D721Med (cell line): Measurements from ENCODE around the gene DHRS3.

Experiments used
- DNase-seq: peaks from one replicate; pipeline ENCODE4 v3.0.0; 2011; ENCODE audit warnings: low spot score; ENCODE audit not compliant: insufficient read length
- FAIRE-seq: peaks from 2 replicates; lab custom pipeline; 2011; peaks lifted over from hg19 to GRCh38; lab: Jason Lieb, UNC
- TF ChIP-seq, protein P1 (sequence below): IDR thresholded peaks from 2 replicates; pipeline ENCODE4 v1.5.1; 2012; ENCODE audit warnings: mild to moderate bottlenecking, control low read depth; ENCODE audit not compliant: insufficient read depth; ENCODE audit errors: missing control alignments

The DHRS3 gene

DNA sequence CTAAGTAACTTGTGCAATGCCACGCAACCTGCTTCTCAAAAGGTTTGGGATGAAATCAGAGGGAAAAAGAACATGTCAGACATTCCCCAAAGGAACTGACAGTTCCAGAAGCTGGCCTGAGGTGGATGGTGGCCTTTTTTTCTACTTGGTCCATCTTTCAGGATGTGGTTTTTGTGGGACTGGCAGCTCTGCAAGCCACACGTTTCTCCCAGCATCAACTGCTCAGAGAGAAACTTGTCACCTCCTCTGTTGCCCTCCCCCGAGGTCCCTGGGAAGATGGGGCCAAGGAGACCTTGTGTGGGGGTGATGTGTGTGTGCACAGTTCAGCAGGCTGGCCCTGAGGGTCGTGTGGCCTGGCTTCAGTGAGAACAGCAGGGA, 2.5 kb upstream of the DHRS3 start:
- no peak for DNase-seq
- no peak for FAIRE-seq
- TF ChIP-seq, protein P1, sequence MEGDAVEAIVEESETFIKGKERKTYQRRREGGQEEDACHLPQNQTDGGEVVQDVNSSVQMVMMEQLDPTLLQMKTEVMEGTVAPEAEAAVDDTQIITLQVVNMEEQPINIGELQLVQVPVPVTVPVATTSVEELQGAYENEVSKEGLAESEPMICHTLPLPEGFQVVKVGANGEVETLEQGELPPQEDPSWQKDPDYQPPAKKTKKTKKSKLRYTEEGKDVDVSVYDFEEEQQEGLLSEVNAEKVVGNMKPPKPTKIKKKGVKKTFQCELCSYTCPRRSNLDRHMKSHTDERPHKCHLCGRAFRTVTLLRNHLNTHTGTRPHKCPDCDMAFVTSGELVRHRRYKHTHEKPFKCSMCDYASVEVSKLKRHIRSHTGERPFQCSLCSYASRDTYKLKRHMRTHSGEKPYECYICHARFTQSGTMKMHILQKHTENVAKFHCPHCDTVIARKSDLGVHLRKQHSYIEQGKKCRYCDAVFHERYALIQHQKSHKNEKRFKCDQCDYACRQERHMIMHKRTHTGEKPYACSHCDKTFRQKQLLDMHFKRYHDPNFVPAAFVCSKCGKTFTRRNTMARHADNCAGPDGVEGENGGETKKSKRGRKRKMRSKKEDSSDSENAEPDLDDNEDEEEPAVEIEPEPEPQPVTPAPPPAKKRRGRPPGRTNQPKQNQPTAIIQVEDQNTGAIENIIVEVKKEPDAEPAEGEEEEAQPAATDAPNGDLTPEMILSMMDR, result no peak

DNA sequence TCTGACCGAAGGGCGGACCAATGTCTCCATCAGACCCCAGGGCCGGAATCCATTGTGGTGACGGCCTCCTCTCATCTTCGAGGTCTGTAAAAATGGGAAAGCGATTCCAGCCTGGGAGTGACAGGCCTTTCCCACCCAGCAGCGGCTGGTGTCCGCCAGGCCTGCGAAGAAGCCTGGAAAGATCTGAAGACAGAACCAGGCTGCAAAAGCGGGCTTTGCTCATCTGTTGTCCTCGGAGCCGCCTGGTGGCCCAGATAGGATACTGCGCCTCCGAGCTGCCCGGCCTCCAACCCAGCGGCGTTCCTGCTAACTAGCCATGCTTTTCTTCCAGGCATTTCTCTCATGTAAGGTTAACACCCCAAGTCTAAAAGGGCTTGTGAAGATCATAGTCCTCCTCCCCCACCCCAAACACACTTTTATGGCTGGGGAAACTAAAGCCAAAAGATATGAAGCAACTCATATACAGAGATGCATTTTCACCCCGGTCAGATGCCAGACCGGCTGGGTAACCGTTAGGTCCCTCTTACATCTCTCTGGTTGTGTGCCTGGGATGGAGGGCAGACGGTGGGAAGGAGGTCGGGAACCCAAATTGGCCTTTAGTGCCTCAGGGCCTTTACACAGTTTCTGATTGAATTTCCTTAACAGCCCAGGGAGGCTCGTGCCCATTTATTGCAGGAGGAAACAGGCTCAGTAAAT, 1.9 kb upstream of the DHRS3 start:
- FAIRE-seq, result no peak

DNA sequence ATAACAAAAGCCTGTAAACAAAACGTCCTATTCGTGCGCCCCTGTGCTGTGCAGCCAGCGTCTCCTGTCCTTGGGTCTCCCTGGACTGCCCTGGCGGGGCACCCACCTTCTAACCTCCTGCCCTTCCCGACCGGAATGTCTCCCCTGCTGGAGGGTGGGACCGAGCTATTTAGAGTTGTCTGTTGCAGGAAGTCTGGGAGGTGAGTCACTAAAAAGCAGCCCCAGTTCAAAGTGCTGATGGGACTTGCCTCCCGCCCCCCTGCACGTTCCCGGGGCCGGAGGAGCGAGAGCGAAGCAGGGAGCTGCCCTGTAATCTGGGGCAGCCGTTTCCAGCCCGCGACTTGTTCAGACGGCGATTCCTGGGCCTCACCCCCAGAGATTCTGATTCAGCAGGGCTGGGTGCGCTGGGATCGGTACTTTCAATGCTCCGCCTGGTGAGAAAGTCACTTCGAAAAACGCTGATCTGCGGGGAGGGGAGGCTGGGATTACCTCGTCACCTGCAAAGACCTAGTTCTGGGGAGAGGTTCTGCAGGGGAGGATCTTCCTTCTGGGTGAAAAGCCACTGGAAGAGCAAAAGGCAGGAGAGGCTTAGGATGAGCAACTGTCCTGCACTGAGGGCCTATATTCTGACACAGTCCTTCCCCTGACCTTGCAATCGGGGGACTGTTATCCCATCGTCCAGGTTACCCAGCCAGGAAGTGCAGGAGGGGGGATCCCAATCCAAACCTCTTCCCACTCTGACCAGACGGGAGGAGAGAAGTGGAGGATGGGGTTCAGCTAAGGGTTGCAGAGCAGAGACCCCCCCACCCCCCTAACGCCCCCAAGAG, 1.2 kb upstream of the DHRS3 start:
- DNase-seq (no peak), FAIRE-seq (no peak)
- TF ChIP-seq, protein P1, result no peak

More for the DNA sequence above, 1.9 kb upstream of the DHRS3 start:
- DNase-seq, result peak; percentile 40
- TF ChIP-seq, protein P1, result peak; percentile 88

DNA sequence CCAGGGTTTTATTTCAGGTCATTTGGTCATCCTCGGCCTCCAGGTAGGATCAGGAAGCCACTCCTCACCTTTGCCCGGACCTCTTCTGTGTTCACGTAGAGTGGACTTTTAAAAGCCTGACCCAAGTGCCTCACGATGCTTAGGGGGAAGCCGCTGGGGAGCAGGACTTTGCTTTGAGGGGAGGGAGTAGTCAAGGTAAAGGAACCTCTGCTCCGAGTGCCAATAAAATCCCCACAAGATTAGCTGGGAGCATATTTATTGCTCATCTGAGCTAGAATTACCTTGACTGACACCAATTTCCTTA, 603 bp upstream of the DHRS3 start:
- no peak for FAIRE-seq
- TF ChIP-seq, protein P1, result no peak
- no peak for DNase-seq

DNA sequence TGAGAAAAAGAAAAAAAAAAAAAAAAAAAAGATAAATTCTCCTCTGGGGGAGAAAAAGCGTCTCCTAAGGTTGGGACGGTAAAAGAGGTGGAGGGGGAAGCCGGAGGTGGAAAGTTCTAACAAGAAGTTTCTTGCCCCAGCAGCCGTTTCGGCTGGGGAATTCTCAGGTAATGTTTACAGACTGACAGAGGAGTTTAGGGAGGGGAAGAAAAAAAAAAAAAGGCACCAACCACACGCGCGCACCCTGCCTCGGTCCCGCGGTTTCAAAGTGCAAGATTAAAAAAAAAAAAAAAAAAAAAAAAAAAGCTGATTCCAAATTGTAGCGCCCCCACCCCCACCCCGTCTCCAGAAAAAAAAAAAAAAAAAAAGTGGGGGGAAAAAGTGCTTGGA, 504 bp downstream of the DHRS3 start:
- TF ChIP-seq, protein P1, result no peak
- no peak for DNase-seq
- no peak for FAIRE-seq

DNA sequence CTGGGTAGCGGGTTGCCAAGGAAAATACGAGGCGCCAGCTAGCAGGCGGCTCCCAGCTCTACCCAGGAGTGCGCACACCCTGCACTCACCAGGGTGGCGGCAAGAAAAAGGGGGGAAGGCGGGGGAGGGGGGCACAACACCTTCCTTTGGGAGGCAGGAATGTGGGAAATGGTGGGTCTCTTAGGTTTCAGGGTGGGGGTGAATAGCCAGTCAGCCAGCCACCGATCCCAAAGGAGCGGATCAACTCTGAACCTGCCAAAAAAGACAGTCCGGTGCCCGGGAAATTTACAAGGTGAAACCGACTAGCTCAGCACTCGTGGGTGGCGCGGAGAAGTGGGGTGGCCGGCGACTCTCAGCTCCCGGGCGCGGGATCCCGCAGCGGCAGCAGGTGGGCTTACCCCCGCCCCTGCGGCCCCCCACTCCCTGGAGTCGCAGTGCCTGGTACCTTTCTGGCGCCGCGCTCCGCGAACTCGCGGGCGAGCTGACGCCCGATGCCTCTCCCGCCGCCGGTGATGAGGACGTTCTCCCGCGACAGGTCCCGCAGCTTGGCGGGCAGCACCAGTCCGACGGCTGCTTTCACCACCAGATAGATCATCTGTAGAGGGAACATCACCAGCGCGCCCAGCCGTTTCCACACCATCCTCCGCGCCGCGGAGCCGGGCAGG, 1.2 kb downstream of the DHRS3 start:
- no peak for DNase-seq
- FAIRE-seq, result no peak
- TF ChIP-seq, protein P1, result no peak
